Endothelial cell of umbilical vein (primary cell): ENCODE data around the gene EXD2. TPM values are rescaled to one million over a fixed set of nuclear protein-coding genes. Genes with fewer than 3 reads are reported as not detected.

ENCODE experiments used
- BruUV-seq: library from RNA; stranded (reverse); fragments of 400-500 nt; replicated peaks from 2 replicates; lab custom pipeline; 2021; lab: Mats Ljungman, UMichigan
- CTCF ChIA-PET: fragments of 300-600, 350-600 bp; sonication (Branson Sonifier 250); formaldehyde crosslinking; loops from one replicate; lab custom pipeline; 2021; ENCODE audit warnings: antibody characterized with exemption, inconsistent platforms; lab: Charles Lee
- POLR2A ChIA-PET: fragments of 300-600, 350-600 bp; sonication (Branson Sonifier 250); formaldehyde crosslinking; loops from one replicate; lab custom pipeline; 2021; ENCODE audit warnings: antibody characterized with exemption, inconsistent platforms; lab: Charles Lee
- DNase-seq: peaks from one replicate; pipeline ENCODE4 v3.0.0-alpha.2; 2011; ENCODE audit warnings: low read depth, low spot score
- FAIRE-seq: peaks from 2 replicates; lab custom pipeline; 2011; peaks lifted over from hg19 to GRCh38; lab: Jason Lieb, UNC
- H2AFZ ChIP-seq: 2 replicates; pipeline ENCODE4 v1.6.0; 2012; ENCODE audit warnings: low read depth, low read length, control low read depth, inconsistent platforms
- H3K27ac ChIP-seq: 2 replicates; pipeline ENCODE4 v1.5.1; 2011; ENCODE audit warnings: low read depth, mild to moderate bottlenecking, control low read depth, low read length, moderate library complexity; ENCODE audit not compliant: insufficient read depth
- H3K27me3 ChIP-seq, 2 experiments: 2 replicates each; pipeline versions ENCODE4 v1.6.0 to v1.6.1; 2011; ENCODE audit warnings: low read length in 2 of 2, mixed read lengths in 1 of 2; ENCODE audit not compliant: control insufficient read depth in 2 of 2, insufficient read depth in 2 of 2
- H3K36me3 ChIP-seq, 2 experiments: 2 replicates in 1 of 2; 3 replicates in 1 of 2; pipeline ENCODE4 v1.5.1; 2011; ENCODE audit warnings: low read length in 2 of 2, mild to moderate bottlenecking in 1 of 2, moderate library complexity in 1 of 2; ENCODE audit not compliant: control insufficient read depth in 2 of 2, insufficient read depth in 2 of 2; ENCODE audit errors: extremely low read depth in 1 of 2
- H3K4me1 ChIP-seq: 3 replicates; pipeline ENCODE4 v1.5.1; 2011; ENCODE audit warnings: mild to moderate bottlenecking, low read length; ENCODE audit not compliant: control insufficient read depth, insufficient read depth; ENCODE audit errors: extremely low read depth
- H3K4me2 ChIP-seq: 2 replicates; pipeline ENCODE4 v1.6.1; 2011; ENCODE audit warnings: low read length, control low read depth, mixed read lengths; ENCODE audit not compliant: insufficient read depth
- H3K4me3 ChIP-seq, 3 experiments: fragments of 200-600 bp in 1 of 3; sonication (generic), shearing (Covaris generic) in 1 of 3; replicated peaks in 1 of 3; 2 replicates each; pipeline ENCODE4 v1.5.1; 2011 to 2016; ENCODE audit warnings: control low read depth in 3 of 3, low read length in 3 of 3, mild to moderate bottlenecking in 2 of 3, inconsistent platforms in 1 of 3, low read depth in 1 of 3, moderate library complexity in 1 of 3; ENCODE audit not compliant: insufficient read depth in 1 of 3
- H3K79me2 ChIP-seq: 2 replicates; pipeline ENCODE4 v1.6.0; 2012; ENCODE audit warnings: low read length, inconsistent platforms; ENCODE audit not compliant: control insufficient read depth, insufficient read depth
- H3K9ac ChIP-seq: replicated peaks from 2 replicates; pipeline ENCODE3; 2011; ENCODE audit warnings: low read length, control low read depth; ENCODE audit not compliant: insufficient read depth; ENCODE audit errors: extremely low read depth
- H3K9me1 ChIP-seq: replicated peaks from 3 replicates; pipeline ENCODE4 v1.6.0; 2011; ENCODE audit warnings: mild to moderate bottlenecking, low read length; ENCODE audit not compliant: control insufficient read depth, insufficient read depth; ENCODE audit errors: extremely low read depth
- H3K9me3 ChIP-seq: replicated peaks from 2 replicates; pipeline ENCODE4 v1.5.1; 2012; ENCODE audit warnings: low read length, inconsistent platforms; ENCODE audit not compliant: control insufficient read depth, insufficient read depth
- H4K20me1 ChIP-seq: replicated peaks from 2 replicates; pipeline ENCODE3; 2011; ENCODE audit warnings: mild to moderate bottlenecking, low read length; ENCODE audit not compliant: control insufficient read depth, insufficient read depth; ENCODE audit errors: extremely low read depth
- CTCF ChIP-seq, 2 donors: IDR thresholded peaks; 1 replicate in 1 of 2; 2 replicates in 1 of 2; pipeline ENCODE4 v1.5.1; 2011; ENCODE audit warnings: low read length in 2 of 2, mild to moderate bottlenecking in 2 of 2, moderate library complexity in 2 of 2, control low read depth in 1 of 2, inconsistent platforms in 1 of 2, low read depth in 1 of 2; ENCODE audit not compliant: insufficient read depth in 1 of 2; ENCODE audit errors: extremely low read depth in 1 of 2
- EZH2 ChIP-seq: IDR thresholded peaks from 2 replicates; pipeline ENCODE4 v1.6.1; 2012; ENCODE audit warnings: borderline replicate concordance, low read depth, mild to moderate bottlenecking, moderate library complexity, low read length, inconsistent platforms; ENCODE audit not compliant: severe bottlenecking
- FOS ChIP-seq: IDR thresholded peaks from 2 replicates; pipeline ENCODE4 v1.6.1; 2011; ENCODE audit warnings: mild to moderate bottlenecking, low read length, moderate library complexity, borderline replicate concordance; ENCODE audit not compliant: insufficient read depth
- GATA2 ChIP-seq: IDR thresholded peaks from 2 replicates; pipeline ENCODE4 v1.7.0; 2011; ENCODE audit warnings: low read depth, mild to moderate bottlenecking, moderate library complexity, mixed read lengths, low read length; ENCODE audit not compliant: insufficient read length, insufficient read depth
- JUN ChIP-seq: IDR thresholded peaks from 2 replicates; pipeline ENCODE4 v1.6.1; 2011; ENCODE audit warnings: borderline replicate concordance, low read depth; ENCODE audit not compliant: insufficient read length, insufficient read depth
- MAX ChIP-seq: IDR thresholded peaks from 2 replicates; pipeline ENCODE4 v1.6.1; 2011; ENCODE audit not compliant: insufficient read depth, insufficient read length
- MYC ChIP-seq: IDR thresholded peaks from one replicate; pipeline ENCODE4 v1.6.1; 2011; ENCODE audit warnings: mild to moderate bottlenecking, low read depth, low read length
- POLR2A ChIP-seq: IDR thresholded peaks from 2 replicates; pipeline ENCODE4 v1.6.1; 2012; ENCODE audit warnings: low read depth, mild to moderate bottlenecking, control low read depth, low read length
- POLR2AphosphoS5 ChIP-seq: IDR thresholded peaks from 2 replicates; pipeline ENCODE4 v1.6.1; 2012; ENCODE audit warnings: low read depth, mild to moderate bottlenecking, control low read depth, low read length, moderate library complexity; ENCODE audit not compliant: insufficient read depth
- dilution Hi-C: fragments of 300-500 bp; cut with MboI; formaldehyde crosslinking; loops from one replicate; pipeline ENCODE4 v1.15.0; 2019; ENCODE audit warnings: low sequenced_read_pairs; ENCODE audit not compliant: extremely low pct_ligation_motif_present
- intact Hi-C: fragments of 100-400 bp; cut with micrococcal nuclease; formaldehyde crosslinking; loops from one replicate; pipeline ENCODE4 v1.10.0; 2022
- polyA plus RNA-seq, 4 experiments: library from polyadenylated mRNA; depleted of rRNA in 3 of 4; stranded (reverse) in 3 of 4; unstranded in 1 of 4; fragments of >200 nt; gene quantifications; 2 replicates each; pipeline versions ENCODE4 v1.2.1 to v1.2.3, GENCODE V29; 2011 to 2012; ENCODE audit warnings: missing spikeins in 1 of 4
- total RNA-seq: library from RNA; stranded (reverse); gene quantifications from 2 replicates; pipeline ENCODE4 v1.2.3, GENCODE V29; 2021

Gene EXD2
- total and polyA plus RNA-seq, 2 donors (not counting 3 experiments of a cell fraction or from before 2014, with no cell fraction given), result 11.6 to 22.6 TPM

- Histone ChIP-seq H3K4me3 (no peak overlapping the region), H3K36me3 (no peaks in the 10 kb centered on the region), H3K9me1 (no peaks in the 10 kb centered on the region), H3K4me2 (no peak overlapping the region), H3K9me3 (no peaks in the 10 kb centered on the region), H4K20me1 (no peaks in the 10 kb centered on the region), H3K79me2 (no peaks in the 10 kb centered on the region), H2AFZ (no peak overlapping the region), H3K27ac (no peak overlapping the region), H3K4me1 (no peaks in the 10 kb centered on the region), H3K9ac (no peak overlapping the region), H3K27me3 (no peaks in the 10 kb centered on the region)
- BruUV-seq, result no TSS peak
- TF ChIP-seq CTCF (IDR thresholded peaks at IDR 0.05; ENCODE audit: extremely low read depth in 1 of 2, insufficient read depth in 1 of 2, low read depth in 1 of 2, low read length in 2 of 2), result no peak
- TF ChIP-seq POLR2AphosphoS5, result no peak
- TF ChIP-seq GATA2, result no peak
- no peak for TF ChIP-seq FOS
- no peak for TF ChIP-seq MAX
- no peak for TF ChIP-seq MYC
- TF ChIP-seq JUN, result no peak
- no peak for TF ChIP-seq POLR2A
- no peak for TF ChIP-seq EZH2
- ChIA-PET CTCF (no interaction called here), POLR2A (no interaction called here)
- no peak for DNase-seq
- no peak for FAIRE-seq
- intact Hi-C loops, result no loop called here
- dilution Hi-C loops, result no loop called here
These were observed 16.2 kb downstream of the EXD2 start for GRCh38 chr14:69207435-69208041.
